HG02571 (cell line): ENCODE measurements around the gene WNT2B.

Experiments used
- ATAC-seq: cut with Tn5 transposase; IDR thresholded peaks from one replicate; pipeline ENCODE4 v1.9.1; 2021; ENCODE audit warnings: mild to moderate bottlenecking, moderate library complexity; ENCODE audit not compliant: unreplicated experiment

The WNT2B gene

GRCh38 chr1:112504661-112505399 lies 3.9 kb upstream of the WNT2B start:
- ATAC-seq, result no peak

DNA sequence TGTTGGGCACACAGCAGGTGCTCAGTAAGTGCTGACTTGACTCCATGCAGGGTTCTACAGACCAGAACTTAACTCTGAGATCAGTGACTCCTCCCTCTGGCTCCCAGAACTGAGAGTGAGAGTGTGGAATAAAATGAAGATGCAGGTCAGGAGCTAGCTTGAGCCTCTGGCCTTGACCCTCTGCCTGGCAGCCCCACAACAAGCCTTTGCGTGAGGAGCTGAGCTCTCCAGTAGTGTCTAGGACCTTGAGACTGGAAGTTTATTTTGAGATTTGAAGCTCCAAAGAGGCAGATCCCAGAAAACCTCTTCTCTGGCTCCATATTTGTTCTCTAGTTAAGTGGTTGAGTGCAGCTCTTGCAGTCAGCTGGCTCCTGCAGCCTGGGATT lies 3.4 kb upstream of the WNT2B start:
- no peak for ATAC-seq

DNA sequence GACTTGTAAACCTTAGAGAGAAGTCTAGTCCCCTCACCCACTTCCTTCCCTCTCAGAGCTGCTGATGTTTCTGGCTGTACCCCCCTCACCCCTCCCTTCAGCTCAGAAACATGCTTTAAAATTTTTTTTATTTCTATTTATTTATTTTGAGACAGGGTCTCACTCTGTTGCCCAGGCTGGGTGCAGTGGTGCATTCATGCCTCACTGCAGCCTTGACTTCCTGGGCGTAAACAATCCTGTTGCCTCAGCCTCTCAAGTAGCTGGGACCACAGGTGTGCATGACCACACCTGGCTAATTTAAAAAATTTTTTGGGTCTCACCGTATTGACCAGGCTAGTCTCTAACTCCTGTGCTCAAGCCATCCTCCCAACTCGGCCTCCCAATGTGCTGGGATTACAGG lies 2.9 kb upstream of the WNT2B start:
- no peak for ATAC-seq

DNA sequence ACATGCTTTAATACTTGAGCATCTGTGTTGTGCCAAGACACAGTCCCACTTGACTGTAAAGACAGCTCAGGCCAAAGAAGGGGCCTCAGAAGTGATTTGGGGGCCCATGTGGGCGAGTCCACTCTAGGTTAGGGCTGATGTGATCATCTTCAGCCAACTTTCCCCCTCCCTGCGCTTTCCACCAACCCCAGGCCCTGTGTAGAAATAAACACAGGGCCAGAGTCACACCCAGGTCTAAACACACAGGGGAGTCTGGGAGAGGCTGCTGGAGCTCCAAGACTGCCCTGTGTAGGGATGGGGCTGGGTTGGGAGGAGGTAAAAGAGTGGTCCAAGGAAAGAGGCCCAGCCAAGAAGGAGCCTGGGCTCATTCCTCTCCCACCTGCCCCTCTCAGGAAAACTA lies 2.5 kb upstream of the WNT2B start:
- ATAC-seq, result no peak

GRCh38 chr1:112506731-112507130 lies 2.0 kb upstream of the WNT2B start:
- no peak for ATAC-seq

DNA sequence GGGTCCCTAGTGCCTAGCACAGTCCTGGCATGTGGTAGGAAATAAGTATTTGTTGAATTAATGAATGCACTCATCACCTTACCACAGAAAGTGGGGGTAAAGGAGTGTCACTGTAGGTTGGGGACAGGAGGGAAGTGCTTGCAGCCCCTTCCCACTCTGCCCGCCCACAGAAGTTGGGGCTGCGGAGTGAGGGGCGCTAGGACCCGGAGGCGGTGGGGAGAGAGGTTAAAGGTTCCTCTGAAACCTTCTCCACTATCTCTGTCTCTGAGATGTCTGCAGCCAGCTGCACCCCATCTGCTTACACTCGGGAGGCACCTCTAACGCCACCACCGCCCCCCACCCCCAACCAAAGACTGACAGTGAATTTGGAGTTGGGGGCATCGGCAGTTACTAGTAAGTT lies 1.4 kb upstream of the WNT2B start:
- ATAC-seq, result no peak

- no peak for ATAC-seq
Observed at GRCh38 chr1:112507921-112508277, 866 bp upstream of the WNT2B start.

GRCh38 chr1:112509005-112509659 lies 367 bp downstream of the WNT2B start:
- ATAC-seq, result no peak

GRCh38 chr1:112509660-112510178 lies 954 bp downstream of the WNT2B start:
- no peak for ATAC-seq

GRCh38 chr1:112510340-112510739 lies 1.6 kb downstream of the WNT2B start:
- no peak for ATAC-seq

- no peak for ATAC-seq
Observed at GRCh38 chr1:112511897-112512296, 3.1 kb downstream of the WNT2B start.

- ATAC-seq, result no peak
Observed at GRCh38 chr1:112513112-112513870, 4.5 kb downstream of the WNT2B start.

DNA sequence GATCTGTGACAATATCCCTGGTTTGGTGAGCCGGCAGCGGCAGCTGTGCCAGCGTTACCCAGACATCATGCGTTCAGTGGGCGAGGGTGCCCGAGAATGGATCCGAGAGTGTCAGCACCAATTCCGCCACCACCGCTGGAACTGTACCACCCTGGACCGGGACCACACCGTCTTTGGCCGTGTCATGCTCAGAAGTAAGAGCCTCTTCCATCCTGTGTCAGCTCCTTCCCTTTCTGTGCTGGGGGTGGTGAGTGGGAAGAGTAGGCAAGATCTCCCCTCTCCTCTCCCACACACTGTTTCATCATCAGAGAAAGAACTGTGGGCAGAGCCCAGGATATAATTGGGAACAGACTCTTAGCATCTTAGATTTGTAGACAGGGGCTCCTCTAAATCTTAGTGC lies 6.1 kb downstream of the WNT2B start:
- no peak for ATAC-seq

DNA sequence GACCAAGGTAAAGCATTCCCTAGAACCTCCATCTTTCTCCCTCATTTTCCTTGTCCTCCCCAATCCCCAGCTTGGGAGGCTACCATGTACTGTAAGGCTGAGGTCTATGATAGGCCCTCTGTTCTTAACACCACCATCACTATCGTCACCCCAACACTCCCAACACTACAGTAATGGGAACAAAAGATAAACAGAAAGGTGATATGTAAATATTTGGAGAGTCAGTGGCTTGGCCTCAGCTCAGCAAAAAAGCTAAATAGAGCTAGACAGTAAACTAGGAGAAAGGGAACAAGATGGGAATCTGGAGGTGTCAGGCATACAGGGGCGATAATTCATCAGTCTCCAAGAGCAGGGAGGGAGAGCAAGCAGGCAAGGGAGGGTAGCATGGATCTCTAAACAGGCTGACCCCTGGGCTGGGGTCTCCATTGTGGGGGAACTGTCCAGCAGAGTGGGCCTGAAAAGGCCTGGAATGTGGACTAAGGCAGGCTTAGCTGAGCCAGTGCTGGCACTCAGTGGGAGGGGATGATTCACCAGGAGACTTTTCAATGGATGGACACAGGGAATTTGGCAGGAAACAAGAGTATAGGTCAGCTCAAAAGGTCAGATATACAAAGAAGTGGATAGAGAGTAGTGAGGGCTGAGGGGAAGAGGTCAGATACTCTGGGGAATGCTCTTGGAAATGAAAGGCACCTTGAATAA lies 6.7 kb downstream of the WNT2B start:
- no peak for ATAC-seq

- ATAC-seq, result no peak
Observed at GRCh38 chr1:112516141-112516540, 7.4 kb downstream of the WNT2B start.

GRCh38 chr1:112517231-112517630 lies 8.5 kb downstream of the WNT2B start:
- no peak for ATAC-seq

- no peak for ATAC-seq
Observed at GRCh38 chr1:112517646-112518045, 8.9 kb downstream of the WNT2B start.

DNA sequence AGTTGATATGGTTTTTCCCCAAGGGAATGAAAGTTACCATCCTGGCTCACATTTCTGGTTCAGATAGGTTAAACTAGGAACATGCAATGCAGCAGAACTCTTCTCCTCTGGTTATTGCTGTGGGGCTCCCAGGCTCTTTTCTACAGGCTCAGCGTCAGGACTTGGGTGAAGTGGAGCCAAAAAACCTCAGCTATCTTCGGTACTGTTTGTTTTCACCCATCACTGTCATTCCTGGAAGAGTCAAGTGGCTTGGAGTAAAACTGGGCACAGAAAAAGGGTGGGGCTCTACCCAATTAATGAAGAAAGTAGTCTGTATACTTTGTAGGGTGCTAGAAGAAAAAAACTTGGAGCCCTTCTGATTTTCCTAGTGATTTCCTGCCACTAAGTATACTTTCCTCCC lies 9.4 kb downstream of the WNT2B start:
- ATAC-seq, result no peak

GRCh38 chr1:112520166-112520565 lies 11.4 kb downstream of the WNT2B start:
- ATAC-seq, result no peak

GRCh38 chr1:112522621-112523020 lies 13.9 kb downstream of the WNT2B start:
- no peak for ATAC-seq

GRCh38 chr1:112524251-112524650 lies 15.5 kb downstream of the WNT2B start:
- no peak for ATAC-seq
